Stimulated activated CD8-positive, alpha-beta memory T cell treated with anti-CD3 and anti-CD28 coated beads, Interleukin-4, amount 100 ng/mL, for 1 hour (primary cell): ENCODE data around the gene STIMATE.

ENCODE experiments used
- DNase-seq, 2 donors: peaks; one replicate each; pipeline ENCODE4 v3.0.0-alpha.2; 2020; ENCODE audit warnings: low read depth in 2 of 2, low spot score in 1 of 2

STIMATE gene

DNA sequence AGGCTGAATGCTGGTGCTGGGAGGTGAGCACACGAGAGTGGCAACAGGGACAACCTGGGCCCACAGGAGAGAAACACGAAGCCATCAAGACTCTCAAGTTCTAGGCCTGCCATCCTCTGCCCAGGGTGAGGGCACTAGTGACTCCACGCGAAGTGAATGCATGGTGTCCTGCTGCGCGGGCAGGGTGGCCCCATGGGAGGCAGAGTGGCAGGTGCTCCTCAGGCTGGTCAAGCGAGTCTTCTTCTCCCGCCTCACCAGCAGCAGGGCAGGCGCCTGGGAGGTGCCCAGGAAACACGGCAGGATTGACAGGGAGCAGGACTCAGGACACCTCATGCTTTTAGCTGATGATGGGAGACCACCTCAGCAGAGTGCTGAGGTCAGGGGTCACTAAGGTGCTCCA is 26.9 kb downstream of the STIMATE start:
- DNase-seq: no peak

DNA sequence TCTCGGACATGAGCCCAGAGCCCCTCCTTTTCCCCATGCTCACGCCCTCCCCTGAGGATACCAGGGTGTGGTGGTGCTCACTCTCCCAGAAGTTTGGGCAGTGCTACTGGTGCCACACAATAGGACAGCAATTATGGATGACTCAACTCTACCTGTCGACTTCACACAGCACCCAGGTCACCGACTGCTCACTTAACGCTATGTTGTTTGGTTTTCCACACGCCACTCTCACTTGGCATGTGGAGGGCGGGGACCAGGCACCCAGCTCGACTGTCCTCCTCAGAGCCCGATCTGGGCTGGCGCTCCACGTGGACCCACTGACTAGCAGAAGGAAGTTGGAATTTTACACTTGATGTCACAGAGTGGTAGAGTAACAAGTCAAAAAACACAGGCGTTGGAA is 30.9 kb downstream of the STIMATE start:
- DNase-seq: no peak

DNA sequence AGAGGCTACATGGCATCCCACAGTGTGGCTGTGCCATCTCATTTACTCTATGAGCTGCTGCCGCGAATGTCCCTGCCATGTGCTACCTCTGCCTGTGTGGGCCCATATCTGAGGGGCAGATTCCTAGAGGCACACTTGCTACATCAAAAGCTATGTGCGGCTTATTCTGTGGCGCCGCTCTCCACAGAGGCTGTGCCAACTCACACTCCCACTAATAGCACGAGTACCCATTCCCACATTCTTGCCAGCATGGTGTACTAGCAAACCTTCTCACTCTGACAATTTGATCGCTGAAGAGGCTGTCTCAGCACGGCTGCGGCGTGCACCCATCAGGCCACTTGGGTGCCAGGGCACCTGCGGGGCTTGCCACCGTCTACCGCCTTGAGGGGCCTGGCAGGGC is 31.4 kb downstream of the STIMATE start:
- no peak for DNase-seq

DNA sequence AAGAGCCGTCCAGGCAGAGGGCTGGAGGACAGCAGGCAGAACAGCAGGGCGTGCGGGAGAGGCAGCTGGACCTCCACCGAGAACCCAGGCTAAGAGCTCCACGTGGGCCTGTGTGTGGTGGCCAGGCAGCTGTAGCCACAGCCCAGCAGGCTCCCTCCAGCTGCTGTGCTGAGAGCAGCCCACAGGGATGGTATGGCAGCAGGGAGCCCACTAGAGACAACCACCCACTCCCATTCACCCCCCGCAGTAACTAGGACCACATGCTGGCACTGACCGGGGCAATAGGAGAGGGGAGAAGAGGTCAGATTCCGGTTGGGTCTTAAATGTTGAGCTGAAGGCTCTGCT is 37.0 kb downstream of the STIMATE start:
- no peak for DNase-seq

DNA sequence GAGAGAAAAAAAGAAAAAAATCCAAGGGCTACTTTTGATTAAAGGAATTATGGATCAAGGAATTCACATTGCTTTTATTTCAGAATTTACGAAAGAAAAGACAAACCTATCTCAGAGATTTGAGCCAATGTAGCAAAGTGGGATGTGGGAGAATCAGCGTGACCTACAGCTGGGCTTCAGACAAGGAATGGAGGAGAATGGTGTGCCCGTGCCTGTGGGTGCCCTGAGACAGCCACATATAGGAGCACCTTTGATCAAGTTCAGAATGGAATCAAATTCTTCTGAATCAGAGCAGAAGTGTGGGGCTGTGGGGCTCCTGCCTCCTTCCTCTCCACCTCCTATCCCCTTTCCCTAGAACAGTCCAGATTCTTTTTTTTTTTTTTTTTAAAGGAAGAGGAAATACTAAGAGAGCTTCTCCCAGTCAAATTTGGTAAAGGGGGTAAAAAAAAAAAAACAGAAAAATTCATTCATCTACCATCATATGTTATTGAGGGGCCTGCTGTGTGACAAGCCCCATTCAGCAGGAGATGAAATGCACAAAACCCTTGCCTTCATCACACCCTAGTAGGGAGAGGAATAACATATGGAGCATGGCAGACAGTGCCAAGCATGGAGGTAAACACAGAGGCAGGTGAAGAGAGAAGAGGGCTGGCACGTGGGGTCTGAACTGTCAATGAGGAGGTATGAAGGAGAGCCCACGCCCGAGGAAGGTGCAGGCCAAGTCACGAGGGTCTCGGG is 37.5 kb downstream of the STIMATE start:
- no peak for DNase-seq

DNA sequence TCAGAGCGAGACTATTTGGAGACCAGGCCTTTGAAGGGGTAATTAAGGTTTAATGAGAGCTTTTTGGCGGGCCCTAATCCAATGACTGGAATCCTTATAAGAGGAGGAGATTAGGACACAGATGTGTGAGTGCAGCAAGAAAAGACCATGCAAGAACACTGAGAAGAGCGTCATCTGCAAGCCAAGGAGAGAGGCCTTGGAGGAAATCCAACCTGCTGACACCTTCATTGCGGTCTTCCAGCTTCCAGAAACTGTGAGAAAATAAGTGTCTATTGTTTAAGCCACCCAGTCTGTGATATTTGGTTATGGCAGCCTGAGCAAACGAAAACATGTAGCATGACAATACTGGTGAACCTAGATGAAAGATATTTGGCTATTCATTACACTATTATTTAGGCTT is 39.5 kb downstream of the STIMATE start:
- DNase-seq: no peak

DNA sequence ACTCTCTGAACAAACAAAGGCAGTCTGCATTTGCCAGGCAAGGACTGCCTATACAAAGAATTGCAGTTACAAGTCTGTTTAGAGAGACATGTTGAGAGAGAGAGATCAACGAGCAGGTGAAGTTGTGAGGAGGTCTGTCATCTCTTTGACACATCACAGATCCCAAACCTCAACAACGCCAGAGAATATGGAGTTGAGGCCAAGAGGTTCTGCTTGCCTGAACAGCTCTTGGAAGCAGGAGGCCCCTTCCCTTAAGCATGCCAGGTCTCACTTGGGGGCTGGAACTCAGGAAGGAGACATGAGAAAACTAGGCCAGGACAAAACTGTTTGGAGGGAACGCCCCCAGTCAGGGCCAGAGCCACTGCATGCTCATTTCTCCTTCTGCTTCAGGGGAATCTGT is 40.2 kb downstream of the STIMATE start:
- DNase-seq: no peak

DNA sequence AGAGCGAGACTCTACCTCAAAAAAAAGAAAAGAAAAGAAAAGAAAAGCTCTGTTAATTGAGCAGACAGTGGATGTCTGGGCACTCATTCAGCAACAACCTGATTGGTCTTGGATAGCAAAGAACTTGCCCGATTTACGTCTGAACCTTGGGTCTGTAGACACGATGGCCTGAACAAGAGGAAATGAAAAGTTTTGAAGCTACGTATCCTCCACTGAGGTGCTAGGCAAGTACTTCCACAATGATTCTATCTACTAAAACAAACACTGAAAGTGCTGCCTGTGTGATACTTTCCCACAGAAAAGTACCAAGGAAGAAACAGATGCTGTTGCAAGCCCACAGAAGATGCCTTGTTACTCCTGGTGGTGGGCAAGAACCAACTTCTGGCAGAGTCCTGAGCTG is 40.7 kb downstream of the STIMATE start:
- no peak for DNase-seq

DNA sequence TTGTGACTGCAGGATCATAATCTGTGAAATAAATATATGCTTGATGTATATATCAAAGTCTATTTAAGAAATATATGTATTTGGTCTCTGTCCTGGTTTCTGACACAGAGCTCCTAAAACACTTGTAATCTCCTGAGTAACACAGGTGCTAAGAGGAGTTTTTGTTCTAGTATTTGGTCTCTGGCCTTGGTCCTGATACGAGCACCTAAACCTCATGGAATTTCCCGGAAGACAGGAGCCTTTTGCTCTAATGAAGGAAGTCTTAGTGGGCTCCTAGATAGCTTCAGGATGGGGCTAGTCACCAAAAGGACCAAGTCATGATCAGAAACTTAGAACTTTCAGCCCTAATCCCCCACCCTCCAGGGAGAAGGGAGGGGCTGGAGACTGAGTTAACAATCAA is 43.3 kb downstream of the STIMATE start:
- no peak for DNase-seq

DNA sequence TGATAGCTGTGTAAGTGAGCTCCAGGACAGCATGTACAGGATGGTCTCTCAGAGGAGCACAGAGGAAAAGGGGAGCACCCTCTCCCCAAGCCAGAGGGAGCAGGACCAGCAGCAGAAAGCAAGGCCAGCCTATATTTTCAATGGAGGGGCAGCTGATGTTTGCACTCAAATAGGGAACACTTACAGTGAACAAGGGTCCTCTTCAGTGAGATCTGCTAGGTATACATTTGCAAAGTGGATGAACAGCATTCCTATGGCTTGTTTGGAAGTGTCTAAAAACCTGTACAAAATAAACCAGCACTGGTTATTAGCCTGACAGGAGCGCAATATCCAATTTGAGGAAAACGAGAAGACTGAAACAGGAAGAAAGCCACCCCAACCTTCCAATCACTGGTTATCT is 44.9 kb downstream of the STIMATE start:
- no peak for DNase-seq

DNA sequence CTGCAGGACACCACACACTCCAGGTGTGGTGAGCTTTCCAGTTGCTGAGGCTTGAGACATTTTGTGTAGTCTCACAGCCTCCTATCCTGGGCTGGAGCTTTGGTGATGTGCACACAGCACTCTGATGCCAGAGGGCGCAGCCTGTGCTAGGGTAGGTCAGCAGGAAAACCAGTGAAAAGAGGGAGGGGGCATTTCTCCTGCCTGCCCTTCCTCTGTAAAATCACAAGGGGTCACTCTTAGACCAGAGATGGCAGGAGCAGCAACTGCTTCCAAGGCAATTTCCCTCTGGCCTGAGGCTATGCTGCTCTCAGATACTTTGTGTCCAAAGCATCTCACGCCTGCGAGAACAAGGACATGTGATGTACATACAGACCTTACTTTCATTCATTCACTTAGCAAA is 46.0 kb downstream of the STIMATE start:
- DNase-seq: no peak

DNA sequence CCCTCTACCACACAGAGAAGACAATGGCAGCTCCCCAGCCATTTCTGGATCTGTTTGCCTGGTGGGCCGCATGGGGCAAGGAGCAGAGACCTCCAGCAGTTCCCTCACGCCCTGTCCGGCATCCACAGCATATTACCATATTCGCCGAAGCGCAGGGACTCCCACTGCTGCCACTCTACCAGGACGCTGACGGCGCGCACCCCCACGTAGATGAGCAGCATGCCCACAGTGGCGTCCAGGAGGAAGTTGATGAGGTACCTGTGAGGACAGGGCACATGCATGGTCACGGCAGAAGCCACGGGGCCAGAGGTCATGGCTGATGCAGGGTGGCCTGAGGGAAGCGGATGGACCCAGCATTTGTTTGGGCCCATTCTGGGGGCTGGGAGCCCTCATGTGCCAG is 47.7 kb downstream of the STIMATE start:
- DNase-seq: no peak

DNA sequence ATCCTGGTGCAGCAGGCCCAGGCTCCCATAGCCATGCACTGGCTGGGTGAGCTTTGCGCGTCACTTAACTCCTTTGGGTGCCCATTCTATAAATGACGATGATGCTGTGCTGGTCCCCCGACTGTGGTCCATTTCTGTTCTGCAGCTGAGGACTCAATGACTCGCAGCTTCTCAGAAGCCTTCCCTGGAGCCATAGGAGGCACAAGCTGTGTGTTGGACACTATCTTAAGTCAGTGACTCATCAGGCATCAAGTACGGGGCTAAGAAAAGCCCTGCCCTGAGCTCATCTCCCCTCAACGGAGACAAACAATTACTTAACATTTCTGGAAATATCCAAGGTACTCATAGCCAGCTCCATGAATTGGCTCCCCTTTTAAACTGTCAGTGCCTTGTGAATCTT is 48.7 kb downstream of the STIMATE start:
- no peak for DNase-seq

DNA sequence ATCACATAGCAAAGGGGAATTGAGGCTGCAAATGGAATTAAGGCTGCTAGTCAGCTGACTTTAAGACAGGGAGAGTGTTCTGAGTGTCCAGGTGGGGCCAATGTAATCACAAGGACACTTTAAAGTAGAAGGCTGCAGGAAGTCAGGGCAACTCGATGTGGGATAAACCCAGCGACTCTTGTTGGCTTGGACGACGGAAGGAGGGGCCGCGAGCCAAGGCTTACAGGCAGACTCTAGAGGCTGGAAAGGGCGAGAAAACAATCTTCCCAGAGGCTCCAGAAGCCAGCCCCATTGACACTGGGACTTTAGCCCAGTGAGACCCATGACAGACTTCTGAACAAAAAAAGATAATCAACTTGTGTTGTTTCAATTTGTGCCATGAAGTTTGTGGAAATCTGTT is 49.6 kb downstream of the STIMATE start:
- no peak for DNase-seq

DNA sequence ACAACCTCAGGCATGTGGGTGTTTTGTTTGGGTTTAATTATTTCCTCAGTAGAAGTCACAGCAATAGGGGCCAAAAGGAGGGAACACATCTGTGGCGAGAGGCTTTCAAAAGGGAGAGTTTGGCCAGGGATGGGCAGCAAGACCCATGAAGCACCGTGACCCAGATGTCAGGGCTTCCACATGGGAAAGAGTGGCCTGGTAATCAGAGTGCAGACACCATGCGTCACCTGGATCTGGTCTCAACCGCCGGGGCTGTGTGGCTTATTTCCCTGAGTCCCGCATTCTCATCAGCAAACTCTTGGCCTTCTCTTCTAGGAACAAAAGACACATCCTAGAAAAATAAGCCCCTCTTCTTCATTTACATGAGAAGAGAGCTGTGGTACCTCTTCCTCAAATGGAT is 50.1 kb downstream of the STIMATE start:
- no peak for DNase-seq

DNA sequence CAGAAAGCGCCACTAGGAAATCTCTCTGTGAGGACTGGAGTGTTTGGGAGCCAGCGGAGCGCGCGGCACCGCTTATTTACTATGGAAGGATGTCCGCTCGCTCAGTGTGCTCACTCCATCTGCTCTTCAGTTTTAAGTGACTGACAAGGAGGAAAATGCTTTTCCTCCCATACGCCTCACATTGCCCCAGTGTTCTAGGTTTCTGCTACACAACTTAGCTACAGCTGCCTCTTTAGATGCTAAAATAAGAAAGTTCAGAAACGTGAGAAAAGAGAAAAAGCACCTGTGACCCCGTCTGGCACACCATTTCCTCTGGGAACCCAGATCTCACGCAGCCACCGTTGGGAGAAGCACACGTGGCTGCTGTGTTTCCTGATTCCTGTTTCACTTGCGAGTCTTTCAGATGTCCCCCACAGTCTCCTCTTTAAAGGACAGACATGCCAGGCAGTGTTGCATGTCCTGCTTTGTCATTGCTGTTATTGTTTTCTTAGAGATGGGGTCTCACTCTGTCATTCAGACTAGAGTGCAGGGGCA is 50.8 kb downstream of the STIMATE start:
- DNase-seq: no peak

DNA sequence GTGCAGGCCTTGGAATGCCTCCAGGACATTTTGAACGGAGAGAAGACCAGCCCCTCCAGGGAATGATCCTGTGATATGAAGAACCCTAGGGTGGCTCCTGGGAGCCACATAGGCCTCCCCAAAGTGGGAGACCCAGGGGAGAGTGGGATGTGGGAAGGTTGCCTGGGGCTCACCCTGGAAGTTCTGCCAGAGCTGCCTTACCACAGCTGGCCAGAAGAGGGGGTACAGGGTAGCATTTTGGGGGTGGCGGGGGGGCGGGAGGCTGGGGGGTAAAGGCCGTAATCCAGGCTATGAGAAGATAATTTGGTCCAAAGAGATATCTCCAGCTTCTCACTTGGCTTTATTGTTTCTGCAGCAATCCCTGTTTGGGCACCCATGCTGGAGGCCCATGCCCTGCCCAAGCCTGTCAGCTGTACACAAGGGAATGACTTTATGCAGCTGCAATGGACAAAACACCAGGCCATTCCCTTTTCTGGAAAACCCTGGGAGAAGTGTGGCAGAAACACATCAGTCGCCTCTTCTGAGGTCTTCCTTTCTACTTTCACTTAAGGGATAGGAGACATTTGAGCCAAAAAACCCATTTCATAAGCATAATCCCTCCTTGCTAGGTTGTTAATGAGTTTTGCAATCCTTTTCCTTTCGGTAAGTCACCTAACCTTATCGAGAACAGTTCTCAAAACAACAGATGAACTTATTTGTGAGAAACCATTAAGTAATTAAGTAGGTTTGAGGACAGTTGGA is 51.5 kb downstream of the STIMATE start:
- DNase-seq: no peak

DNA sequence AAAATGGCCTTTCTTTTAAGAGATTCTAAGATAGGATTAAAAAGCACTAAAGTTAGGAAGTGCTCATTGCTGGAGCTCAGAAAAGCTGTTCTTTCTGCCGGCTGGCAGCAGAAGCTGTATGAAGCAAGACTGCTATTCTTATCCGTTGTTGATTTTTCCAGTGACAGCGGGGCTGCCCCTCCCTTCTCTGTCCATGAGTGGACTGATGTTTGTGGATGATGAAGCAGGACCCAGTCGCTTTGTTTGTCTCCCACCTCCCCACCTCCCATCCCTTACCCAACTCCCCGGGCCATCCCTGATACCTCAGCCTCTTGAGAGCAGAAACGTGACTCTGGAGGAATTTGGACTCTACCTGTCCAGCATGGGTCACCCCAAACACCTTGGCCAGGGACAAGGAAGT is 52.2 kb downstream of the STIMATE start:
- no peak for DNase-seq

DNA sequence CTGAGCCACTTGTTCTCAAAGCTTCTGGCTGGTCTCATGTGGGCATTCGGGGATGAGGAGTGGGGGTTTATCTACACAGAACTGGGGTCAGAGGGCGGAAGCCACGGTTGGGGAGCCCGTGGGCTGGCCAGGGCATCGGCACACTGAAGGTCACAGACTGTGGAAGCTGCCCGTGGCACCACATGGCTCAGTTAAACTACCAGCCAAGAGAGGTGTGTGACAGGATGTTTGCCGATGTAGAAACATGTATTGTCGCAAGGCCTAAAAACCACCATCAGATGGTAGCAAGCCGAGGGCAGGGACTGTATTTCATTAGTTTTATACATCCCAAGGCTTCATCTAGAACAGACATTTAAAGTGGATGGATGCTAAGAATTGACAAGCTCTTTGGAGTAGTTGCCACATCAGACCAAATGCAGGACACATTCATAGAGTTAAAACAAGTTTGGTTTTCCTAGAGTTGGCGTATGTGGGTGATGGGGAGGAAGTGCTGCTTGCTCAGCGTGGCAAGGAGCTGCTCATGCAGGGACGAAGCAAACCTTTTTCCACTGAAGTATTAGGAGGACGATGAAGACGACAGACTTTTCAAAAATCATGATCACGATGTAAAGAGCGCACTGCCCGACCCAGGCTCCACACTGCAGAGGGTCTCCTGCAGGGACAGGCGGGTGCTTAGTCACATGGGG is 52.9 kb downstream of the STIMATE start:
- DNase-seq: no peak

DNA sequence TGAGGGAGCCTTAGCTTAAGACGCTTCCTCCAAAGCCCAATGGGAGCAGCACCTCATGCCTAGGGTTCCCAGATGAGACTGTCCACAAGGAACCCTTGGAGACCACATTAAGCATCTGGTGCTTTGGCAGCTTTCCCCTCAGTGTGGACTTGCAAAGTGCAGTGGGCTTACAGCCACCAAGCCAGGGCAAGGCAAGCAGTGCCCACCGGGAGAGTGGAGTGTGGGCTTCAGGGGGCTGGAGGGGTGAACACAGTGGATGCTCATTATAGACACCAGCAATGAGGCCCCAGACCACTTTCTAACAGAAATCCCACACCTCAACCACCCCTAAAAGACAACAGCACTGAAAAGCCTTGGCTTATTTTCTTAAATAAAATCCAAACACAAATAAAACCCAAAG is 53.5 kb downstream of the STIMATE start:
- DNase-seq: no peak

DNA sequence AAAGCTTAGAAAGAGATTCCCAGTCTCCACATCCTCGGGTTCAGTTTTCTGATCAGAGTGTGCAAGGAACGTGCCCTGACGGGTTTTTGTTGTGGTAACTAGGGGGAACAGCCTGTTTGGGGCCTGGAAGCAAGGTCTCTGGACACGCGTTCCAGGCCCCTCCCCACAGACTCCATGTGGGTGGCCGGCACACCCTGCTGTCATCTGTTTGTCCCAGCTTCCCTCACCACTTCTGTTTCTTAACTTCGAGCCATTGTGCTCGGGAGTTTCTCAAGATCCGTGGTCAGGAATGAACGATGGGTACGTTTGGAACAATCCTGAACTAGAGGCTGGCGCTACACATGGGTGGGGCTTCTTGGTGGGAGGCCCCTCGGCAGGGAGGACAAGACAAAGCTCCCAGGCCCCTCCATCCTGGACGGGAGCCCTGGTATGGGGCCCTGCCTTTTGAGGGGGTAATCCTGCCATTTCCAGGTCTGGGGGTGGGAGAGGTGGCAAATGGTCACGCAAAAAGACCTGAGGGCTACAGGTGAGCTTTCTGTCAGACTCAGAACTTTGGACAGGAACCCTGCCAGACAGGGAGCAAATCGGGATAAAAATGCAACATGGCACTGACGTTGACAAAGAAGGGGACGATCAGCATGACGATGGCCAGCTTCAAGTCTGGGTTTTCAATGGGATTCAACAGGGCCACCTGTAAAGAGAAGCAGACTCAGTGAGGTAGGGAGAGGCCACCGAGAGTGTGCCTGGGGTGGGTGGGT is 54.1 kb downstream of the STIMATE start:
- DNase-seq: no peak

DNA sequence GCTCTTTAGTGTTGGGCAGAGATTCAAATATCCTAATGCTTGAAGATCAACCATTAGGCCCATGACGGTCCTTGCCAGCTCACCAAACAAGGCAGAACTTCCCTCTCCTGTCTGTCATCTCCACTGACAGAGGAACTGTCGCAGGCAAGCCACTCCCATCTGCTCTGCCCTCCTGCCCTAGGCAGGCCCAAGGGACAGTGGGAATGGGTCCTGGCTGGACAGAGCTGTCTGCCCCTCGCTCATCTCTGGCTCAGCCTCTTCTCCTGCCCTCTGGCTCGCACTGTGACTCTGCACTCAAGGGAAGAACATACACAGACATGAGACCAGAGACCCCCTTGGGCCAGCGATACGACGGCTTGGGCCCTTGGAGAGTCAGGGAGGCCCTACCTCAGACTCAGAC is 54.9 kb downstream of the STIMATE start:
- DNase-seq: no peak
